SK-N-SH (cell line): Measurements from ENCODE around the gene CNPY4. TPM values are rescaled to one million over a fixed set of nuclear protein-coding genes. Genes with fewer than 3 reads are reported as not detected.

Source experiments
- CTCF ChIA-PET: fragments of 300-600, 350-600 bp; formaldehyde crosslinking; extraction: SDS; loops from one replicate; lab custom pipeline; 2021; lab: Yijun Ruan, JAX
- POLR2A ChIA-PET: fragments of 350-600 bp; sonication (Branson Sonifier 250); formaldehyde crosslinking; extraction: SDS; loops from one replicate; lab custom pipeline; 2020; ENCODE audit warnings: antibody characterized with exemption, inconsistent platforms; lab: Yijun Ruan, JAX
- DNase-seq: peaks from one replicate; pipeline ENCODE4 v3.0.0; 2012
- H2AFZ ChIP-seq: fragments of 200-600 bp; sonication (generic); 2 replicates; pipeline ENCODE4 v1.8.1; 2016; ENCODE audit warnings: antibody characterized with exemption, mild to moderate bottlenecking, low read depth
- H3F3A ChIP-seq: fragments of 200-600 bp; sonication (generic); replicated peaks from 2 replicates; pipeline ENCODE3; 2016; ENCODE audit warnings: antibody characterized with exemption, mild to moderate bottlenecking; ENCODE audit not compliant: insufficient read depth
- H3K27ac ChIP-seq, 2 experiments: fragments of 200-500 bp in 1 of 2; fragments of 200-600 bp in 1 of 2; sonication (Bioruptor generic) in 1 of 2; sonication (generic), shearing (Covaris generic) in 1 of 2; 2 replicates each; pipeline versions ENCODE4 v1.5.1 to v1.6.1; 2014 to 2016; ENCODE audit warnings: low read depth in 2 of 2, inconsistent platforms in 1 of 2, low read length in 1 of 2, mild to moderate bottlenecking in 1 of 2, mixed read lengths in 1 of 2
- H3K27me3 ChIP-seq: fragments of 200-600 bp; sonication (generic), shearing (Covaris generic); 2 replicates; pipeline ENCODE4 v1.6.1; 2016; ENCODE audit warnings: mixed run types; ENCODE audit not compliant: insufficient read depth
- H3K36me3 ChIP-seq, 2 experiments: fragments of 200-500 bp in 1 of 2; fragments of 200-600 bp in 1 of 2; sonication (Bioruptor generic) in 1 of 2; sonication (generic) in 1 of 2; replicated peaks in 1 of 2; 2 replicates each; pipeline versions ENCODE3 to v1.5.1; 2014 to 2016; ENCODE audit warnings: low read length in 1 of 2, mild to moderate bottlenecking in 1 of 2; ENCODE audit not compliant: insufficient read depth in 2 of 2, control insufficient read depth in 1 of 2
- H3K4me1 ChIP-seq, 2 experiments: fragments of 200-500 bp in 1 of 2; fragments of 200-600 bp in 1 of 2; sonication (Bioruptor generic) in 1 of 2; sonication (generic), shearing (Covaris generic) in 1 of 2; 2 replicates each; pipeline versions ENCODE4 v1.5.1 to v1.6.1; 2014 to 2016; ENCODE audit warnings: low read depth in 1 of 2, low read length in 1 of 2, mixed run types in 1 of 2; ENCODE audit not compliant: insufficient read depth in 2 of 2, control insufficient read depth in 1 of 2
- H3K4me2 ChIP-seq: fragments of 200-600 bp; sonication (generic), shearing (Covaris generic); 2 replicates; pipeline ENCODE4 v1.6.1; 2017; ENCODE audit warnings: mixed run types
- H3K4me3 ChIP-seq, 2 experiments: fragments of 200-500 bp in 1 of 2; fragments of 200-600 bp in 1 of 2; sonication (Bioruptor generic) in 1 of 2; sonication (generic), shearing (Covaris generic) in 1 of 2; 2 replicates each; pipeline versions ENCODE4 v1.5.1 to v1.8.1; 2014 to 2016; ENCODE audit warnings: low read depth in 2 of 2, inconsistent platforms in 1 of 2, low read length in 1 of 2, mild to moderate bottlenecking in 1 of 2, mixed read lengths in 1 of 2, moderate library complexity in 1 of 2
- H3K79me2 ChIP-seq: fragments of 200-600 bp; sonication (generic); 2 replicates; pipeline ENCODE4 v1.8.1; 2017; ENCODE audit warnings: mild to moderate bottlenecking; ENCODE audit not compliant: insufficient read depth
- H3K9ac ChIP-seq: fragments of 200-600 bp; sonication (generic); 2 replicates; pipeline ENCODE4 v1.6.1; 2017; ENCODE audit warnings: mixed run types
- H3K9me2 ChIP-seq: fragments of 200-600 bp; sonication (generic); 2 replicates; pipeline ENCODE4 v1.6.1; 2017; ENCODE audit warnings: mixed run types
- H3K9me3 ChIP-seq: fragments of 200-600 bp; sonication (generic); 2 replicates; pipeline ENCODE4 v1.6.1; 2017; ENCODE audit warnings: mixed run types, mild to moderate bottlenecking, moderate library complexity
- H4K20me1 ChIP-seq: fragments of 200-600 bp; sonication (generic); 2 replicates; pipeline ENCODE4 v1.6.1; 2017; ENCODE audit warnings: mild to moderate bottlenecking, mixed run types; ENCODE audit not compliant: insufficient read depth
- CHD2 ChIP-seq: fragments of 150-350 bp; IDR thresholded peaks from 2 replicates; pipeline ENCODE4 v1.6.1; 2018; ENCODE audit warnings: low read length; ENCODE audit not compliant: partially characterized antibody
- WGBS: methylation state at CpG from one replicate; pipeline ENCODE4 v1.1.6; 2017; ENCODE audit warnings: low lambda C conversion rate; 5-methylcytosine and 5-hydroxymethylcytosine counted together
- polyA plus RNA-seq, 3 experiments: library from polyadenylated mRNA; depleted of rRNA; stranded (reverse); fragments of >200 nt; gene quantifications; 2 replicates each; pipeline ENCODE4 v1.2.3, GENCODE V29; 2012
- small RNA-seq, 7 experiments: library from RNA; depleted of rRNA; stranded (forward); fragments of <200 nt; gene quantifications; one replicate each; pipeline ENCODE3, GENCODE V24; 2012

Gene CNPY4
- polyA plus RNA-seq, 1 of the 3 experiments (the other 2 are of a cell fraction): 52.0 TPM

- POLR2A ChIA-PET: no interaction called here
- Histone ChIP-seq H2AFZ (no peak overlapping the region), H3K9me2 (no peaks in the 10 kb centered on the region), H3K4me2 (no peak overlapping the region), H4K20me1 (no peaks in the 10 kb centered on the region), H3K4me1 (peaks cover 0 to 16% of the 10 kb centered on the region in 2 experiments; a peak in 1 of 4 replicates), H3K9me3 (no peaks in the 10 kb centered on the region), H3K36me3 (peaks cover 6 to 21% of the 10 kb centered on the region in 2 experiments), H3K27ac (no peak overlapping the region), H3K4me3 (no peak overlapping the region), H3F3A (peaks cover 7% of the 10 kb centered on the region), H3K27me3 (no peaks in the 10 kb centered on the region), H3K79me2 (peaks cover 15% of the 10 kb centered on the region), H3K9ac (no peak overlapping the region)
- WGBS: 91% methylated on average over 5 of the region's 5 CpGs
- CTCF ChIA-PET: interaction anchor here (1.0 to 7.7 kb wide), 2 partner anchors 42 to 168 kb away, joined by 3 to 54 read pairs; no protein-coding TSS in a partner anchor
- no peak for DNase-seq
- TF ChIP-seq CHD2: no peak
These were observed 55.1 kb downstream of the CNPY4 start for GRCh38 chr7:100174582-100174981.

Small RNA genes within 50 kb of the gene (small RNA-seq; reads per million reads assigned to genes)
- gene MIR106B (2,364 to 78,955 (median 46,287) reads per million in 7 experiments), gene MIR25 (1,078 to 34,781 (median 8,050) reads per million in 7 experiments), gene MIR93 (1,220 to 84,458 (median 30,320) reads per million in 7 experiments)

Other genes starting within 250 kb of the CNPY4 start
- not detected in 2 replicates for gene OR2AE1, start 242.6 kb upstream of the CNPY4 start, polyA plus RNA-seq (2012; rRNA removed)
- gene TRIM4, start 200.1 kb upstream of the CNPY4 start, polyA plus RNA-seq (2012; rRNA removed): 6.6 and 7.6 TPM in 2 replicates
- not detected in 2 replicates for gene GJC3, start 190.0 kb upstream of the CNPY4 start, polyA plus RNA-seq (2012; rRNA removed)
- 0.15 TPM in 1 of 2 replicates, not detected in the other for gene AZGP1, start 143.6 kb upstream of the CNPY4 start, polyA plus RNA-seq (2012; rRNA removed)
- 21.1 and 30.7 TPM in 2 replicates for gene ZKSCAN1, start 104.0 kb upstream of the CNPY4 start, polyA plus RNA-seq (2012; rRNA removed)
- 17.5 and 22.8 TPM in 2 replicates for gene ZSCAN21, start 69.9 kb upstream of the CNPY4 start, polyA plus RNA-seq (2012; rRNA removed)
- 30.5 and 45.2 TPM in 2 replicates for gene ZNF3, start 37.9 kb upstream of the CNPY4 start, polyA plus RNA-seq (2012; rRNA removed)
- gene COPS6, start 30.7 kb upstream of the CNPY4 start, polyA plus RNA-seq (2012; rRNA removed): 413 and 435 TPM in 2 replicates
- gene MCM7, start 18.2 kb upstream of the CNPY4 start, polyA plus RNA-seq (2012; rRNA removed): 235 and 241 TPM in 2 replicates
- gene AP4M1, start 18.0 kb upstream of the CNPY4 start, polyA plus RNA-seq (2012; rRNA removed): 35.0 and 39.2 TPM in 2 replicates
- gene TAF6, start 276 bp upstream of the CNPY4 start, polyA plus RNA-seq (2012; rRNA removed): 31.7 and 70.5 TPM in 2 replicates
- gene MBLAC1, start 7.3 kb downstream of the CNPY4 start, polyA plus RNA-seq (2012; rRNA removed): 2.5 and 4.4 TPM in 2 replicates
- gene LAMTOR4, start 29.3 kb downstream of the CNPY4 start, polyA plus RNA-seq (2012; rRNA removed): 600 and 630 TPM in 2 replicates
- gene TRAPPC14, start 39.1 kb downstream of the CNPY4 start, polyA plus RNA-seq (2012; rRNA removed): 13.9 and 16.4 TPM in 2 replicates
- gene GAL3ST4, start 49.0 kb downstream of the CNPY4 start, polyA plus RNA-seq (2012; rRNA removed): 9.0 and 9.4 TPM in 2 replicates
- gene GPC2, start 57.7 kb downstream of the CNPY4 start, polyA plus RNA-seq (2012; rRNA removed): 12.9 and 14.2 TPM in 2 replicates
- gene STAG3, start 58.3 kb downstream of the CNPY4 start, polyA plus RNA-seq (2012; rRNA removed): 0.10 and 0.31 TPM in 2 replicates
- not detected in 2 replicates for gene PVRIG, start 100.3 kb downstream of the CNPY4 start, polyA plus RNA-seq (2012; rRNA removed)
- not detected in 2 replicates for gene SPDYE3, start 188.1 kb downstream of the CNPY4 start, polyA plus RNA-seq (2012; rRNA removed)
- 55.4 and 63.7 TPM in 2 replicates for gene PILRB, start 238.5 kb downstream of the CNPY4 start, polyA plus RNA-seq (2012; rRNA removed)